PC-3 (cell line): ENCODE measurements around the gene CCDC190. TPM values are rescaled to one million over a fixed set of nuclear protein-coding genes. Genes with fewer than 3 reads are reported as not detected.

ENCODE experiments used
- ATAC-seq: fragments of 200-7000 bp; cut with Tn5 transposase; 2 replicates; pipeline ENCODE4 v1.9.1; 2020; ENCODE audit warnings: mild to moderate bottlenecking, moderate library complexity
- BruUV-seq: library from RNA; stranded (reverse); fragments of 400-500 nt; replicated peaks from 2 replicates; lab custom pipeline; 2021; lab: Mats Ljungman, UMichigan
- CTCF ChIA-PET: fragments of 300-600 bp; sonication (Branson Sonifier 250); formaldehyde crosslinking; loops from one replicate; lab custom pipeline; 2022; ENCODE audit warnings: antibody characterized with exemption; lab: Charles Lee
- POLR2A ChIA-PET: fragments of 300-600 bp; sonication (Branson Sonifier 250); formaldehyde crosslinking; loops from one replicate; lab custom pipeline; 2022; ENCODE audit warnings: antibody characterized with exemption; ENCODE audit not compliant: unreplicated experiment; lab: Charles Lee
- DNase-seq: peaks from one replicate; pipeline ENCODE4 v3.0.0-alpha.2; 2015
- H2AFZ ChIP-seq: fragments of 300-600 bp; sonication (generic); 2 replicates; pipeline ENCODE4 v1.6.0; 2016; ENCODE audit warnings: antibody characterized with exemption, low read length
- H3F3A ChIP-seq: fragments of 300-600 bp; sonication (generic); one replicate; pipeline ENCODE4 v1.6.0; 2017; ENCODE audit warnings: antibody characterized with exemption, low read length, control low read depth, mild to moderate bottlenecking; ENCODE audit not compliant: unreplicated experiment
- H3K27ac ChIP-seq: fragments of 300-600 bp; sonication (generic); 2 replicates; pipeline ENCODE4 v1.5.1; 2016; ENCODE audit warnings: mild to moderate bottlenecking, low read length
- H3K27me3 ChIP-seq: fragments of 300-600 bp; sonication (generic); 2 replicates; pipeline ENCODE4 v1.6.1; 2016; ENCODE audit warnings: low read length, mixed read lengths
- H3K36me3 ChIP-seq: fragments of 300-600 bp; sonication (generic); 2 replicates; pipeline ENCODE4 v1.6.1; 2016; ENCODE audit warnings: low read depth, mixed run types, low read length, mixed read lengths
- H3K4me1 ChIP-seq: fragments of 300-600 bp; sonication (generic); 2 replicates; pipeline ENCODE4 v1.5.1; 2016; ENCODE audit warnings: low read length; ENCODE audit not compliant: insufficient read depth
- H3K4me2 ChIP-seq: fragments of 300-600 bp; sonication (generic); 2 replicates; pipeline ENCODE4 v1.6.0; 2016; ENCODE audit warnings: low read length
- H3K4me3 ChIP-seq: fragments of 300-600 bp; sonication (generic); 2 replicates; pipeline ENCODE4 v1.5.1; 2016; ENCODE audit warnings: mild to moderate bottlenecking, low read length, mixed read lengths
- H3K79me2 ChIP-seq: fragments of 300-600 bp; sonication (generic); 2 replicates; pipeline ENCODE4 v1.6.1; 2017; ENCODE audit warnings: low read length, mixed read lengths
- H3K9ac ChIP-seq: fragments of 300-600 bp; sonication (generic); 2 replicates; pipeline ENCODE4 v1.6.0; 2016; ENCODE audit warnings: mild to moderate bottlenecking, low read length
- H3K9me2 ChIP-seq: fragments of 300-600 bp; sonication (generic); replicated peaks from 2 replicates; pipeline ENCODE4 v1.6.1; 2016; ENCODE audit warnings: mixed run types, low read length, mixed read lengths
- H3K9me3 ChIP-seq: fragments of 300-600 bp; sonication (generic); 2 replicates; pipeline ENCODE4 v1.6.1; 2016; ENCODE audit warnings: low read length, mixed read lengths
- H4K20me1 ChIP-seq: fragments of 300-600 bp; sonication (generic); 2 replicates; pipeline ENCODE4 v1.6.1; 2016; ENCODE audit warnings: low read length, mixed read lengths
- CTCF ChIP-seq: fragments of 300-600 bp; sonication (generic); conservative IDR thresholded peaks from 2 replicates; pipeline ENCODE4 v1.5.1; 2017; ENCODE audit warnings: antibody characterized with exemption, low read depth, mild to moderate bottlenecking, low read length
- EZH2 ChIP-seq: fragments of 300-600 bp; sonication (generic); IDR thresholded peaks from one replicate; pipeline ENCODE4 v1.6.1; 2017; ENCODE audit warnings: antibody characterized with exemption, mild to moderate bottlenecking, low read length; ENCODE audit not compliant: unreplicated experiment
- EZH2phosphoT487 ChIP-seq: fragments of 300-600 bp; sonication (generic); IDR thresholded peaks from 2 replicates; pipeline ENCODE4 v1.6.1; 2018; ENCODE audit warnings: mild to moderate bottlenecking, antibody characterized with exemption, low read length, borderline replicate concordance
- intact Hi-C: fragments of 100-400 bp; cut with micrococcal nuclease; formaldehyde crosslinking; loops from 2 replicates; pipeline ENCODE4 v1.9.0; 2023
- total RNA-seq: library from RNA; depleted of rRNA; stranded (reverse); fragments of >200 nt; gene quantifications from 2 replicates; pipeline ENCODE4 v1.2.3, GENCODE V29; 2014

The CCDC190 gene
- total RNA-seq, 1 experiment from 2014 or later = 0.62 TPM

- H3K9ac ChIP-seq = no peak overlapping the region
- no peaks in the 10 kb centered on the region for H3K27me3 ChIP-seq
- CTCF ChIA-PET = no interaction called here
- H3K27ac ChIP-seq = no peak overlapping the region
- H3K36me3 ChIP-seq = no peaks in the 10 kb centered on the region
- no peak overlapping the region for H3K4me2 ChIP-seq
- H3F3A ChIP-seq = no peaks in the 10 kb centered on the region
- H3K9me2 ChIP-seq = no peaks in the 10 kb centered on the region
- ATAC-seq = no peak
- H2AFZ ChIP-seq = no peak overlapping the region
- TF ChIP-seq EZH2phosphoT487 (no peak), EZH2 (no peak), CTCF (no peak)
- no peaks in the 10 kb centered on the region for H3K4me1 ChIP-seq
- no TSS peak for BruUV-seq
- no peak overlapping the region for H3K4me3 ChIP-seq
- no peaks in the 10 kb centered on the region for H4K20me1 ChIP-seq
- no peak for DNase-seq
- intact Hi-C loops = no loop called here
- H3K79me2 ChIP-seq = no peaks in the 10 kb centered on the region
- POLR2A ChIA-PET = no interaction called here
- H3K9me3 ChIP-seq = 0 out of 2 replicates have a peak, but pooled peaks cover 12% of the 10 kb centered on the region
These were observed 25.6 kb downstream of the CCDC190 start for GRCh38 chr1:162835157-162835899.

- DNase-seq (no peak), ATAC-seq (no peak)
- H3K36me3 ChIP-seq = no peaks in the 10 kb centered on the region
- no peaks in the 10 kb centered on the region for H3K4me1 ChIP-seq
- TF ChIP-seq EZH2phosphoT487 = no peak
- TF ChIP-seq CTCF = no peak
- no peak for TF ChIP-seq EZH2
- no peaks in the 10 kb centered on the region for H3F3A ChIP-seq
- no peaks in the 10 kb centered on the region for H4K20me1 ChIP-seq
- peaks cover 4% of the 10 kb centered on the region; the same call in 1 of the 2 replicates for H3K9me2 ChIP-seq
- no peak overlapping the region for H2AFZ ChIP-seq
- no peak overlapping the region for H3K4me2 ChIP-seq
- BruUV-seq = no TSS peak
- no peaks in the 10 kb centered on the region for H3K79me2 ChIP-seq
- H3K27ac ChIP-seq = no peak overlapping the region
- no peak overlapping the region for H3K4me3 ChIP-seq
- H3K27me3 ChIP-seq = no peaks in the 10 kb centered on the region
- no peak overlapping the region for H3K9ac ChIP-seq
- CTCF ChIA-PET = no interaction called here
- H3K9me3 ChIP-seq = no peaks in the 10 kb centered on the region
- intact Hi-C loops = no loop called here
- POLR2A ChIA-PET = no interaction called here
These were observed 28.5 kb downstream of the CCDC190 start for GRCh38 chr1:162832470-162832869.

- DNase-seq (no peak), ATAC-seq (no peak)
- Histone ChIP-seq H3K4me1 (no peaks in the 10 kb centered on the region), H3K27me3 (no peaks in the 10 kb centered on the region), H2AFZ (no peak overlapping the region), H3K9me2 (peaks cover 4% of the 10 kb centered on the region; the same call in 1 of the 2 replicates), H3K4me2 (no peak overlapping the region), H3K79me2 (no peaks in the 10 kb centered on the region), H3K36me3 (no peaks in the 10 kb centered on the region), H3F3A (no peaks in the 10 kb centered on the region), H4K20me1 (no peaks in the 10 kb centered on the region), H3K9me3 (no peaks in the 10 kb centered on the region), H3K9ac (no peak overlapping the region), H3K27ac (no peak overlapping the region), H3K4me3 (no peak overlapping the region)
- CTCF ChIA-PET = no interaction called here
- POLR2A ChIA-PET = no interaction called here
- intact Hi-C loops = no loop called here
- TF ChIP-seq EZH2phosphoT487 (no peak), CTCF (no peak), EZH2 (no peak)
- BruUV-seq = no TSS peak
These were observed 31.7 kb downstream of the CCDC190 start for GRCh38 chr1:162829268-162829667.
